ENCODE data around the gene IL27RA. TPM values are rescaled to one million over a fixed set of nuclear protein-coding genes. Genes with fewer than 3 reads are reported as not detected.
A peak's percentile ranks its signal among the peaks of the same experiment; 100 is the strongest.

IL27RA gene
- total and polyA plus RNA-seq, 10 donors = 12.8 to 28.7 (median 16.8) TPM

DNA sequence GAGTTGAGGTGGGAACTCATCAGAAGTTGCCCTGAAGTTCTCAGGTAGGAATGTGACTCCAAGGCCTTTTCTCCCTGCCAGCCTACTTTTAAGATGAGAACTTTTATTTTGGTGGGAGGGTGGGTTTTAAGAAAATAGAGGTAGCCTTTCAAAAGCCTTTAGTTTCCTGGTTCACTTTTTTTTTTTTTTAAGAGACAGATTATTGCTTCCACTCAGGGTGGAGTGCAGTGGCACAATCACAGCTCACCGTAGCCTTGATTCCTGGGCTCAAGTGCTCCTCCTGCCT, 51.1 kb downstream of the IL27RA start:
- DNase-seq = no peak
- H3K27me3 ChIP-seq (replicated peaks in 1 of 7) = no peaks in the 10 kb centered on the region
- H3K27ac ChIP-seq = peak overlapping the region in 3 of 8 donors; percentile 89 to 94 (median 94)
- peak overlapping the region in 3 of 8 donors; percentile 68 to 75 (median 72) for H3K4me3 ChIP-seq
- peaks cover 0 to 5% (median 0%) of the 10 kb centered on the region in 6 donors for H3K36me3 ChIP-seq
- intact Hi-C loops (cut with DNase I; ENCODE audit: low total_unique reads) = loop anchor here (10.0 kb wide), 1 partner anchor 52 kb away; the partner anchor contains the start of gene ASF1B
- TF ChIP-seq POLR2AphosphoS5 (IDR thresholded peaks at IDR 0.05) = no peak
- TF ChIP-seq, protein P1, sequence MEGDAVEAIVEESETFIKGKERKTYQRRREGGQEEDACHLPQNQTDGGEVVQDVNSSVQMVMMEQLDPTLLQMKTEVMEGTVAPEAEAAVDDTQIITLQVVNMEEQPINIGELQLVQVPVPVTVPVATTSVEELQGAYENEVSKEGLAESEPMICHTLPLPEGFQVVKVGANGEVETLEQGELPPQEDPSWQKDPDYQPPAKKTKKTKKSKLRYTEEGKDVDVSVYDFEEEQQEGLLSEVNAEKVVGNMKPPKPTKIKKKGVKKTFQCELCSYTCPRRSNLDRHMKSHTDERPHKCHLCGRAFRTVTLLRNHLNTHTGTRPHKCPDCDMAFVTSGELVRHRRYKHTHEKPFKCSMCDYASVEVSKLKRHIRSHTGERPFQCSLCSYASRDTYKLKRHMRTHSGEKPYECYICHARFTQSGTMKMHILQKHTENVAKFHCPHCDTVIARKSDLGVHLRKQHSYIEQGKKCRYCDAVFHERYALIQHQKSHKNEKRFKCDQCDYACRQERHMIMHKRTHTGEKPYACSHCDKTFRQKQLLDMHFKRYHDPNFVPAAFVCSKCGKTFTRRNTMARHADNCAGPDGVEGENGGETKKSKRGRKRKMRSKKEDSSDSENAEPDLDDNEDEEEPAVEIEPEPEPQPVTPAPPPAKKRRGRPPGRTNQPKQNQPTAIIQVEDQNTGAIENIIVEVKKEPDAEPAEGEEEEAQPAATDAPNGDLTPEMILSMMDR (IDR thresholded peaks at IDR 0.05 in 8 of 11, conservative IDR thresholded peaks at IDR 0.05 in 3 of 11) = no peak
- H3K4me1 ChIP-seq = peaks cover 7 to 57% (median 31%) of the 10 kb centered on the region in 6 donors
- no peaks in the 10 kb centered on the region for H3K9me3 ChIP-seq
- WGBS, 5 donors = 0 to 80% (median 39%) methylated on average over 1 of the region's 1 CpG

DNA sequence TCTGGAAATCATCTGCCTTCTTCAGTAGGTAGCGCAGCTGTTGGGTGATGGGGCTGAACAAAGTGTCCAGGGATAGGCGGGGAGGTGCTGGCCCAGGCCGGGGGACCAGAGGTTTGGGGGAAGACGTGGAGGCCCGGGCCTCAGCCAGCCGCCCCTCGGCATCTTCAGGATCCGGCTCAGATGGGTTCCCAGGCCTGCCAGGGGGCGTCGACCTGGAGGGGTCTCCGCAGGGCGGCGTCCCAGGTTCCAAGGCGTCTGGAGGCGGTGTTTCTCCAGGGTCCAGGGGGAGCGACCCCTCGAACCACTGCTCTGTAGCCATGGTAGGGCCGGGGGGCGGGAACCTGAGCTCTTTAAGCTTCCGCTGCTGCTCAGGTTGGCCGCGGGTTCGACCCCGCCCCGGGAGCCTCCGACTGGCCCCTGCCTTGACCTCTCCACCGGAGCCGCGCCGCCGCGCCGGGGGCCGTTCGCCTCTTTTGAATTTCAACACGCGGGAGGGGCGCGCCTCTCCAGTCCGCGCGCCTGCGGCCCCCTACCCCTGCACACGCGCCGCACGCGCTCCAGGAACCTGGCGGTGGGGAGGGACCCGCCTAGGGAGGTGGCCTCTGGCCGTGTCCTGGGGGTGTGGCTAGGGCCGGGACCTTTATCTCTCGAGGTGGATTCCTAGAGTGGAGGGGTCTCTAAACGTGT, 53.9 kb downstream of the IL27RA start, which contains the start of gene C19orf67:
Gene C19orf67, minus strand, starts transcription at position 475 of the 687 bp plus-strand sequence. Its CDS starts 156 bp downstream, at position 319.
- Histone ChIP-seq H3K4me3 (no peak within 1 kb of the TSS), H3K36me3 (peaks cover 0 to 20% (median 6%) of the 10 kb centered on the region in 6 donors), H3K27me3 (replicated peaks in 1 of 7) (no peaks in the 10 kb centered on the region), H3K27ac (no peak within 1 kb of the TSS), H3K9me3 (no peaks in the 10 kb centered on the region), H3K4me1 (peaks cover 9 to 44% (median 29%) of the 10 kb centered on the region in 6 donors)
- TF ChIP-seq POLR2AphosphoS5 (IDR thresholded peaks at IDR 0.05) (no peak), POLR2A (IDR thresholded peaks at IDR 0.05) (no peak)
- TF ChIP-seq, protein P1 (IDR thresholded peaks at IDR 0.05 in 8 of 11, conservative IDR thresholded peaks at IDR 0.05 in 3 of 11) = no peak
- WGBS, 5 donors = 80 to 90% (median 86%) methylated on average over 40 to 54 of the region's 54 CpGs
- no peak for DNase-seq
- intact Hi-C loops (cut with DNase I; ENCODE audit: low total_unique reads) = loop anchor here (10.0 kb wide), 1 partner anchor 49 kb away; the partner anchor contains the start of gene ASF1B

DNA sequence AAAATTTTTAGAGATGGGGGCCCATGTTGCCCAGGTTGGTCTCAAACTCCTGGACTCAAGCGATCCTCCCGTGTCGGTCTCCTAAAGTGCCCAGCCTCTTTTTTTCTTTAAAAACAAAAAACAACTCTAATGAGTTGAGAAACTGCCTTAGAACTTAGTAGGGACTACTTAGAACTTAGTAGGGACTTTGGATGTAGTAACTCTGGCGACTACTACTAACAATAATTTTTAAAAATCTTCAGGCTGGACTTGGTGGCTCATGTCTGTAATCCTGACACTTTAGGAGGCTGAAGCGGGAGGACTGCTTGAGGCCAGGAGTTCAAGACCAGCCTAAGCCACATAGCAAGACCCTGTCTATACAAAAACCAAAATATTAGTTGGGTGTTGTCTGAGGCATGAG, 54.5 kb downstream of the IL27RA start:
- TF ChIP-seq POLR2A (IDR thresholded peaks at IDR 0.05) (no peak), POLR2AphosphoS5 (IDR thresholded peaks at IDR 0.05) (no peak)
- TF ChIP-seq, protein P1 (IDR thresholded peaks at IDR 0.05 in 8 of 11, conservative IDR thresholded peaks at IDR 0.05 in 3 of 11) = no peak
- intact Hi-C loops (cut with DNase I; ENCODE audit: low total_unique reads) = loop anchor here (10.0 kb wide), 1 partner anchor 49 kb away; the partner anchor contains the start of gene ASF1B
- no peak for DNase-seq
- Histone ChIP-seq H3K4me3 (no peak overlapping the region), H3K9me3 (no peaks in the 10 kb centered on the region), H3K27me3 (replicated peaks in 1 of 7) (no peaks in the 10 kb centered on the region), H3K27ac (no peak overlapping the region), H3K36me3 (peaks cover 0 to 20% (median 6%) of the 10 kb centered on the region in 6 donors), H3K4me1 (peaks cover 7 to 38% (median 24%) of the 10 kb centered on the region in 6 donors)
- 90 to 100% (median 94%) methylated on average over 5 of the region's 5 CpGs for WGBS, 5 donors
